ENCODE data around the gene MAPKAPK3.
A peak's percentile ranks its signal among the peaks of the same experiment; 100 is the strongest.

MAPKAPK3 gene

DNA sequence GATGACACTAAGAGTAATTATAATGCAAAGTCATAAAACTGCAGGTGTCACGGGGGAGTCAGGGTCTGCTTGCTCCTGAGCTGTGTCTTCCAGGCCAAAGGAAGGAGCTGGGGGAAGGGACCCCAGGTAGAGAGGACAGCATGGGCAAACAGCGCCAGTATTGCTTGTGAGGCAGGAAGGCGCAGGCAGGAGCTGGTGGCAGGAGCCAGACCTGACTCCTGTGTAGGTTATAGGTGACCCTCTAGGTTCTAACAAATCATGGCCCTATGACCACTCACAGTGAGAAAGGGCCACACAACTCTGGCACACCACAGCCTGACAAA is 7.2 kb upstream of the MAPKAPK3 start:
- DNase-seq, result no peak

DNA sequence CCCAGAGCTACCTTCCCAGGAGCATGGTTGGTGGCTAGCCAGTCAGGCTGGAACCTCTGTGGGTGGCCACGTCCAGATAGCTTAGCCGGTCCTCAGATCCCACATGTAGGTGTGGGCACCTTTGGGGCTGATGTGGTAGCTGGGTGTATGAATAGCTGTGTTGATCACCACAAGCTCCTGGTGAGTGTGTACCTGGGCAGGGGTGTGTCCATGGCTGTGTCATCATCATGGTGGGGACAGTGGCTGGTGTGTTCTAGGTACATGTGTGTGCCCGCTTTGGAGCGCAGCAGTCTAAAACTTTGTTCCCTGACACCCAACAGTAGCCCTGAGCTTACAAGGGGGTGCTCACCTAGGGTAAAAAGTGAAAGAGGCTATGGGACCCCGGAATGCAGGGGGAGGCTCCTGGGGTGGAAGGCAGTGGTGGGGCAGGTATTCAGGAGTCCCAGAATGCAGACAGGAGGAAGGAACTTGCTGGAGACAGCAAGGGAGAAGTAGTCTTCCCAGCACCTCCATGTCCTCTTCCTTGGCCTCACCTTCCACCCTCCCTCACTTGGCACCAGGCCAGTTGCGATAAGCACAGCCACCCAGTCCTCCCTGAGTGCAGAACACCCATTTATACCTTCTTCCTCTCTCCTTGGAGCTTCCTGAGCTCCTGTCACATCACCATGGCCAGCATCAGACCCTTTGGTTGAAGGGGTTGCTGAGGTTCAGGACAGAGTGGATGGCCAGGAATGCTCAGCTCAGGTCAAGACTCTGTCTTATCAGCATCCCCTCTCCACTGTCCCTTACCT is 6.6 kb upstream of the MAPKAPK3 start:
- DNase-seq, result no peak

DNA sequence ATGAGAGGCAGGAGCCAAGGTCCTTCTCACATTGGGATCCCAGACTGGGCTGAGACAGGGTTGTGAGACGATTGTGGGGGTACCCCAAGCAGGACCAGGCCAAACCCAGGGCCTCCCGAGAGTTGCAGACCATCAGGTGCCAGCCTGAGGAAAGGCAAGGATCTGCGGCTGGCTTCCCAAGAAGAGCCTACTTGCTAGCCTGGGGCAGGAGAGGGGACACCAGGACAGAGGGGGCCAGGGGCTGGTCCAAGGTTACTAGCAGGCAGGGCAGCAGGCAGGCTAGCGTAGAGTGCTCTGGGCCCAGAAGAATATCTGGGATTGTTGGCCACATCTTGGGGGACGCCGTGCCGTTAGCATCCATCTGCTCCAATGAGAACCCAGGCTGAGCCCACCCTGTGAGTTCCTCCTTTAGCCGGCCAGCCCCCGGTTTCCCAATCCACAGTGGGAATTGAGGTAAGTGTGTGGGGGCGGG is 5.9 kb upstream of the MAPKAPK3 start:
- DNase-seq, result no peak

DNA sequence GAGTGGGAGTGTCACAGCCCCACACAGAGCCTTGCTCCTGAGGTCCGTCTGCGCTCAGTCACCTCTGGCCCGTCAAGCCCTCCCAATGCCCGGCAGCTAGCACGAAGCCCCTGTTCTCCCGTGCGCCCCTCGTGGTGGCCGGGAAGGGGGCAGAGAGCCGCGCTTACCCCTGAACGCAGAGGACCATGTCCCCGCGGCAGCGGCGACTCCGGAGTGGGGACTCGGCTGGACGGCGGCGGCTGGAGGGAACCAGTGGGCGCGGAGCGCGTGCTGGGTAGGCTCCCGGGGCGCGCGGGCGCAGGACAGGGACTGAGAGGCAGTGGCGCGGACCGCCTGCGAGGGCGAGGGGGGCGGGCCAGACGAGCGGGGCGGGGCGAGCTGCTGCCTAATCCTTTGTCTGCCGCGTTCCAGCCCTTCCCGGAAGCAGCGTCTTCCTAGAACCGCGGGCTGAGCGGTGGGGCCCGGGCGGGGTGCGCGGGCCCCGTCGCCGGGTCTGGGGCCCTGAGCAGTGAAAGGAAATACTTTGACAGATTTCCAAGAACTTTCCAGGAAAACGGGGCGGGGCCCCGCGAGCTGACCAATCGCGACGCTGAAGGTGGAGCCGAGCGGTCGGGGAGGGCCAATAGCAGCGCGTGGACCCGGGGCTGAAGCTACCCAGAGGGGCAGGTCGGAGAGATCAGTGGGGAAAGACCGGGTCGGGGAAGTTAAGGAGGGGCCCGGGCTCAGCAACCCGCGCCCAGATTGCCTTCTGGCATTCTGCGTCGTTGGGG is 5.3 kb upstream of the MAPKAPK3 start, which contains the start of gene CISH:
CISH (minus strand) TSS at position 311 of the 770 bp plus-strand sequence; CDS start at position 187, 124 bp downstream.
- DNase-seq, result peak; percentile 97

DNA sequence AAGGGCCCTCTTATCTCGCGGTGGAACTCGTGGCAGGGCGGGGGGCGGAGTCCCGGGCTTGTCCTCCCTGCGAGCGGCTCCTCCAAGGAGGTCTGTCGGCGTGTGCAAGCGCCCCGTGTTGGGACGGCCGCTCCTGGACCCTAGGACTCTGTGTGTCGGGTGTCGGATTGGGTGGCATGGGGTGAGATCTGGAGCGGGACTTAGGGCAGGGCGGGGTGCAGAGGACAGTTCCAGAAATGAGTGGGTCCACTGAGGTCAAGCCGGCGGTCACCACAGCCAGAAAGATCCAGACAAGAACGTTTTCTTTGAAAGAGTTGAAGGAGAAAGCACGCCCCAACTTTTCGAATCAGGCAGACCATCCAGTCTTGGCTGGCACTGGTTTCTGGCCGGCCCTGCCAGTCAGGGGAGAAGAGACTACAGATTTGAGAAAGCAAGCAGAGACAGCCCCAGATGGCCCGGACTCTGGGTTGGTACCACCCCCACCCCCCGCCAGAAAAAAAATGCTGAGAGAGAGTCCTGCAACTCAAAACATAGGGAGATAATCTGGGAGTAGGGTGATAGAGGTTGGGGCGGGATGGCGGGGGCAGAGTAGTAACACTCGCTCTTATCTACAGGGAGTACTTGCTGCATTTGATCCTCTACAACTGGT is 4.6 kb upstream of the MAPKAPK3 start:
- DNase-seq, result no peak

DNA sequence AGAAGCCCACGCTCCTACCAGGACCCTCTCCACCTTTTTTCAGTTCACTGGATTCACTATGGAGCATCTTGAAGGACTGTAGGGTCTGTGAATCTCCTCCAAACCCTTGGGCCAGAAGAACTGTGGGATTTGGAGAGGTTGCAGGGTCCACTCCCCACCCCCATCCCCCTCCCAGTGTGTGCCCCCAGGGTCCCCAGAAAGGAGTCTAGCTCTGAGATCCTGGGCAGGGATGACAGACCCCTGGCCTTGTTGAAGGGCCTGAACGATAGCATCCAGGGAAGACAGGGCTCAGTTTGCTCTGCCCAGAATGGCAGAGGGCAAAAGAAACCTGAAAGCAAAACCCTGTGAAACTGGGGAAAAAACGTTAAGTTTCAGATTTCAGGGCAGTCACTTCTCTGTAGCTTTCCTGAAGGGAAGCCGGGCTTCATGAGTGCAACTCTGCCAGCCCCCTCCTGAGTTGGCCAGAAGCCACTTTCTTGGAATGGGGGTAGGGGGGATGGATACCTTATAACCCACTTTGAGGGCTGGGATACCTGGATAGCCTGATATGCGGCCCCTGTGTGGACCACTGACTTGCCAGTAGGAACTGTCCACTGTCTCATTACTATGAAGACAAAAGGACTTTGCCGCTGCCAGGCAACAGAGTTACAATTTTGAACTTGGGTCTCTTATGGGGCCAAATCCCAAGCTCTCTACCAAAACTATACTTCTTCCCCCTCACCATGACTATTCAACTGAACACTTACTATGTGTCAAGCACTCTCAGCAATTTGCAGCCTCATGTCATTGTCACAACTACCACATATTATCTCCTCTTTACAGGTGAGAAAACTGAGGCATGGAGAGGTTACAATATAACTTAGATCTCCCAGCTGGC is 3.7 kb upstream of the MAPKAPK3 start:
- no peak for DNase-seq

DNA sequence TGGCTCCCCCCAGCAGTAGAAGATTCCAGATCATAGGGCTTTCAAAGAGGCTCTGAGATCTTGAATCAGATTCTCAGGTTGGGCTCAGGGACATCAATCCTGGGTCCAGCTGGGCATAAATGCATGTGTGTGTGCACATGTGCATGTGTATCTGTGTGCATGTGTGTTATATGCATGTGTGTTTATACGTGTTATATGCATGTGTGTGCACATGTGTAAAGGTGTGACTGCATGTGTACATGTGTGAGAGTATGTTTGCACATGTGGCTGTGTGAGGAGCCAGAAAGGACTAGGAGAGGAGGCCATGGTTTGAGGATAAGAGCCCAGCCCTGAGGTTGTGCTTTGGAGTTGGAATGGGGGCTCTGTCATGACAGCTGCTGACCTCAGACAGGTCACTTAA is 1.8 kb upstream of the MAPKAPK3 start:
- DNase-seq, result no peak

DNA sequence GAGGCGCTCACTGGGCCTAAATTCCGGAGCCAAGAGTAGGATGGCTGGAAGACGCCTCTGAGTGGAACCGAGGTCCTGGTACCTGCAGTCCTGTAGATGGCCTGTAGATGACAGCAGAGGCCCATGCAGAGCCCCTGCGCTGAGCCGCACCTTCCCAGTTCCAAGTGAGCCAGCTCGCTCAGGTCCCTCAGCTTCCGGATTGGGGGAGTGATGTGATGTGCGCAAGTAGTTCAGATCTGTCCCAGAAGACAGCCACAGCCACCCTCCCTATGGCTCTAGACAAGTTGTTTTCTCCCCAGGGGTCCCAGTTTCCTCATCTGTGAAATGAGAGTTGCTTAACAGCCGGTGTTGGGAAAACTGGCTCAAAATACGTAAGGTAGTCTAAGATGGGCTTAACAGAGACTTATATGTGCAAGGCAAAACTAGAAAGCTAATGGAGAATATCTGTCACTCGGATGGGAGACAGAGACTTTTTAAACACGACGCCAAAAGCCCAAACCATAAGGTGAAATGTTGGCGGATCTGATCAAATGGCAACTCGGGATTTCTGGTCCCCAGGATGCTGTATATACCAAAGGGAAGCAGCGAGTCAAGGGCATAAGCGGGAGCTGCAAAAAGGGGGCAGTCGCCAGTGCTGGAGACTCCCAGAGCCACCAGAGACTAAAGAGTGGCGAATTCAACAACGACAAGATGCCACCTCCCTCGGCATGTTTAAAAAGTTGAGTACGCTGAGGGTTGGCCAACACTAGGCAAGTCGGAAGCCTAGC is 765 bp upstream of the MAPKAPK3 start:
- peak; percentile 57 for DNase-seq

DNA sequence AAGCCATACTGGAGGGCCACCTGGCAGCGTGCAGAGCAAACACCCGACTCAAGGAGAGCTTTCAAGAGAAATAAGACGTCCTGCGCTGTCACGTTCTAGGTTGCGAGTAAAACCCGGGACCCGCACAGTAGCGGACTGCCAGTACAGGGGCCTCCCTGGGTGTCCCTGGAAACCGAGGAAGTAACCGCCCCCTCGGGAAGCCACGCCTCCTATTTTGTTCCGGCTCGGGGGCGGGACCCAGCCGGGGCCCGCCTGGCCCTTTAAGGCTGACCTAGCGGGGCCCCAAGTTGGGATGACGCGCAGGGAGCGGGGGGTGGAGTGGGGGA is 218 bp upstream of the MAPKAPK3 start:
- peak; percentile 87 for DNase-seq

DNA sequence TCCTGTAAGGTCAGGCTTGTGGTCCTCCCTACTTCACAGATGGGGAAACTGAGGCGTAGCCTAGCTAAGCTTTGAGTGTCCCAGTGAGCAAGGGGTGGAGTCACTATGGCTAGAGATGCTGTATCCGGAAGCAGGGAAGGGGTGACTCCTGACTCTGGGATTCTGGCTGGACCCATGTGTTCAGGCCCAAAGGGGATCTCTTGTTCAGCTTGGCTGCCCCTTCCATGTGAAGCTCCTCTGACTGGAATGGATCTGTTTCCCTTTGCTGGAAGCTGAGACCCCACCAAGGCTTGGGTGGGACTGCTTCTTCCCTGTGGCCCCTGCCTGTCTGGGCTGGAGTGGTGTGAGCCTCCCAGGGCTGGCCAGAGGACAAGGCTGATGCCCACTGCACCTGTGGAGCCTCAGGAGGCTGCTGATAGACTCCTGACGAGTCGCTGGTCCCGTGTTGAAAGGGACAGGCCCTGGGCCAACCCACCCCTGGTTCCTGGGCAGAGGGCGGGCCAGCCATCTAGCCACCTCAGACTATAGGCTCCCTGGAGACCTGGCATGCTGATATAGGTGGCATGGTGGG is 1.0 kb downstream of the MAPKAPK3 start:
- DNase-seq, result no peak

DNA sequence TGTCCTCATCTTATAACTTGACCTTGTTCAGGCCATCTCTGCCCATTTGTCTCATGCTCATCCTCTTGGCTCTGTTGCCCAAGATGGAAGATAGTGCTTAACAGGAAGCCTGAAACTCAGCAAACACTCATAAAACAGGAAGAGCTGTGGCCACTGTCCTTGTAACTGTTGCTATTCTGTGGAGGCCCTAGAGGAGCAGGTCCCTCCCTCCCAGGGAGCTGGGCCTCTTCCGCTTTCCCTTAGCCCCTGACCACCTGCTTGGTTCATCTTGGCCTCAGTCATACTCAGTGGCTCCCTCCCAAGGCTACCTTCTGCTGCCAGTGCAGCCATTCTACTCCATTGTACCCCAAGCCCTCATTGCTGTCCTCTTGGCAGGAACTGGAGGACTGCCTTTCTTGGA is 3.5 kb downstream of the MAPKAPK3 start:
- peak; percentile 96 for DNase-seq

DNA sequence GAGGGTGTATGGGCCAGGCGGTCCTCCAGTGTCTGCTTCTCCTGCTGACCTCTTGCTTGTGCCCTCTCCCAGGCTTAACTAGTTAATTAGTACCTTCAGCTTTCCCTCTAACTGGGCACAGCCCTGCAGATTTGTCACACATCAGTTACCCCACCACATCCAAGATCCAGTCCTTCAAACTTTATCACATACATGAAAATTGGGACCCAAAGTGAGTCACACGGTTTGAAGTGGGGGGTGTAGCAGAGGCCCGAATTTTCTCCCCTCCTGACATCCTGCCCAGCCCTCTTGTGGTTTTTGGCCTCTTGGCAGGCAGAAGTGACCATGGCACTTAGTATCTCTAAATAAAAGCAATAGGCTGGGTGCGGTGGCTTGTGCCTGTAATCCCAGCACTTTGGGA is 3.9 kb downstream of the MAPKAPK3 start:
- no peak for DNase-seq

DNA sequence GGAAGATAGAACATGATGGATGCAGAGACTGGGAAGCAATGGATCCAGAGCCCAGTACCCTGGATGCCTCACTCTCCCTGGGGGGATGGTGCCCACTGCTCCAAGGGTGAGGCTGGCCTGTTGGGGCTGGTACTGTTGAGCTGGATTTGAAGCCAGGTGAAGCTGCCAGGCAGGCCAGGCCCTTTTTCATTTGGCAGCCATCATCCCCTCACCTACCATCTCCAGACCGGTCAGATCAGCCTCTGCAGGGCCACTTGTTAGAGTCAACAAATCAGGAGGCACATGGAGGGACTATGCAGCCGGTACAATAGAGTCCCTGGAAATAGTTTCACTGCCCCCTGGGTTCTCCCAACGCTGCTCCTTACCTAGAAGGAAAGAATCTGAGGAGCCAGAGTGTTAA is 5.9 kb downstream of the MAPKAPK3 start:
- no peak for DNase-seq

DNA sequence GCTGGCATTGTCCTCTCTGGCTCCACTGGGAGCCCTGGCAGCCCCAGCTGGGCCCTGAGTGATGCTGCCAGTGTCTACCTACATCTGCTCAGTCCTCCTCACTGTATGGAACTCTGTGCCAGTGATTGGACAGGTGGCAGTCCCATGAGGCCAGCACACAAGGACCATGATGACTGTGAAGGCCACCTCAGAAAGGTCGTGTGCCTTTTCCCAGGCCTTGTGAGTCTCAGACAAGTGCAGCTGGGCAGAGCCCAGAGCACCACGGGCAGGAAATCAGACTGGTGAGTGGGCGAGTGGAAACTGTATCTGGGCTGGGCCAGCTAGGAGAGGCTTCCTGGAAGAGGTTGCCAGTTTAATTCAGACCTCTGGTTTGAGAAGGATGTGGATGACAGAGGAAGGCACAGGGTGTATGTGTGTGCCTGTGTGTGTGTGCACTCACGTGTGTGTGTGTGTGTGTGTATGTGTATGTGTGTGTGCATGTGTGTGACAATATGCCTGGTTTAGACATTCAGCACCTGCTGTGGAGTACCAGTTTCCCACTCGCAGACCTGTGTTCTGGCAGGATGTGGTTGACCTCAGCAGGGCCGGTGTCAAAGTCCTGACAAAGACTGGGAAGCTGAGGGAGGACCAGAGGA is 7.0 kb downstream of the MAPKAPK3 start:
- peak; percentile 52 for DNase-seq

DNA sequence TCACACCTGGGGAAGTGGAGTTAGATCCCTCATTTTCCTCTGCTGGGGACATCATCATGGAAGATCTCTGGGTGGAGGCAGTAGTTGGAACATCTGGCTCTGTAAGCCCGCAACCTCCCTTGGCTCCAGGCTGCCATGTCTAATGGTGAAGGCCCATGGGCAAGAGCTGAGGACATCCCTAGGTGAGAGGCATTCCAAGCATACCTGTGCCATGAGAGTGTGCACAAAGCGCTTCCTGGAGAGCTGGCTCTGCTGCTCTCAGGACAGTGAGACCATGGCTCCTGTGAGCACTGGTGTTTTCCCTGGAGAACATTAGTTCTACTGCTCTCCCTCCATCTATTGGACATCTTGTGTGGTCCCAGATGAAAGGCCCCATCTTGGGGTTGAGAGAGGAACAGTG is 7.7 kb downstream of the MAPKAPK3 start:
- DNase-seq, result no peak

DNA sequence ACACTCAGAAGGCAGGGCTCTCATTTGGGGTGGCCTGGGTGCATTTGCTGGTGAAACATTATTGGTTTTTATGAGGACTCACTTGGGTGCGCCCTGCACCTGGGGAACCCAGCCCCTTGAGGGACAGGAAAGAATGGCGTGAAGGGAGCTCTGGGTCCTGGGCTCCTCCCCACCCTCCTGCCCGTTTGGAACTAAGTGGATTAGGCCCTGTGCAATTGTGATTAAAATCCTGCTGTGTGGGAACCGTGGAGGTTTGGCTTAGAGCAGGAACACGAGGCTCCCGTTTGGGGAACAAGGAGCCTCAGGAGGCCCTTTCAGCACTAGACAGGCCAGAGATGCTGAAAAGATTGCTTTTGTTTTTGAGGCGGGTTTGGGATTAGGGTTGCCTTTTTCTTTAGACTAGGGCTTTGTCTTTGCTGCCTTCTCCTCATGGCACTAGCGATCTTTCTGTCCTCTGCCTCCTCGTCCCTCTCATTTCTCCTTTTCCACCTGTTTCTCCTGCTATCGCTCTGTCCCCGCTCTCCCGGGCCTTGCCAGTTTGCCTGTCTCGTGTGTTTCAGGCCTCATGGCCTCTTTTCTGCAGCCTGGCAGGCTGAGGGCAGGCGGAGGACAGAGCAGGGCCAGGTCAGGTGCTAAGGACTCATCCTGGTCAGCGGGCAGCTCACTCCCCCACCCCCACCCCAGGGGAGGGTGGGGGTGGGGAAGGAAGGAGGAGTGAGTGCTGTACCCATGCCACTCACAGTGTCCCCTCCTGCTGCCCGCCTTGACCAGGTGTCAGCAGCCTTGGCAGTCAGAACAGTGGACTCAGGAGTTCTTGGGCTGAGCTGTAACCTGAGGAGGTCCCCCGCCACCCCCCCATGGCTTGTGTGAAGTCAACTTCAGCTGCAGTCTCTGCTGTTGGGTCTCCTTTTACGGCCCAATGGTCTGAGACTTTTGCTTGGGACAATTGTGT is 8.6 kb downstream of the MAPKAPK3 start:
- no peak for DNase-seq

DNA sequence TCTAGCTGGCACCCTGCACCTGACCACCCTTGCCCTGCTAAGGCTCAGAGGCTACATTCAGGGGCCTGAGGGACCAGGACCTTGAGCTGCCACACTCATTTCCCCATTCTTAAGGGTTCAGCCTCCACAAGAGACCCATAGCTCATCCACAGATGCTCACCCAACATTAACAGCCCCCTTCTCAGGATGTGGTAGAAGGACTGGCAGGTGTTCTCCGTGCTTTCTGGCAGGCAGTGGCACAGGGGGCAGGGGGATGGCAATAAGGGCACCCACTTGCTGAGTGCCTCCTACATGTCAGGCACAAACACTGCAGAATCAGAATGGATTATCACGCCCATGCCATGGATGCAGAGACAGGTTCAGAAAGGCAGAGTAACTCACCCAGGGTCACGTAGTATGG is 9.4 kb downstream of the MAPKAPK3 start:
- no peak for DNase-seq

DNA sequence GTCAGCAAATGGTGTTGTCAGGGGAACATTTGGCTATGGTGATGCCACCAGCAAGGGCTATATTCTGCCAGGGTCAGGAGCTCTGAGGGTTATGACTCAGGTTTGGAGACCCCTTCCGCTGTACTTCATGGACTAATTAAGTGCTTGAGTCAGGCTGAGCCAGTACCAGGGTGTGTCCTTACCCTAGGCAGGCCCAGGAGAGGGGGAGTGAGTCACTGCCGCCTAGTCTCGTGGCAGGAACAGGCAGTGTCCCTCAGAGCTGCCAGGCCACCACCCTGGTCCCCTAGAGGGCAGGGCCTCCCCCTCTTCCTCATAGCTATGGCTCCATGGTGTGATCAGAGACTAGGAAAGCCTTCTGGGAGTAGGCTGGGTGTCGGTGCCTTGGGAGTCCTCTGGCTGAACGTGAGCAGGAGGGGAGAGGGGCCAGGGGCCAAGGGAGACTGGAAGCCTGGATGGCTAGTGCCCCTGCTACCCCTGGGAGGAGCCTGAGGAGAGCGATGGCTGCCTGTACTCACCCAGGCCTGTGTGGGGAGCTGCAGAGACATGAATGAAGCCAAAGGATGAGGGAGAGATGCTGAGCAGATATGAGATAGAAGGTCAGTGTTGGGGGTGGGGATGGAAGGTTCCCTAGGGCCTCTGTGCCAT is 10.6 kb downstream of the MAPKAPK3 start:
- no peak for DNase-seq

DNA sequence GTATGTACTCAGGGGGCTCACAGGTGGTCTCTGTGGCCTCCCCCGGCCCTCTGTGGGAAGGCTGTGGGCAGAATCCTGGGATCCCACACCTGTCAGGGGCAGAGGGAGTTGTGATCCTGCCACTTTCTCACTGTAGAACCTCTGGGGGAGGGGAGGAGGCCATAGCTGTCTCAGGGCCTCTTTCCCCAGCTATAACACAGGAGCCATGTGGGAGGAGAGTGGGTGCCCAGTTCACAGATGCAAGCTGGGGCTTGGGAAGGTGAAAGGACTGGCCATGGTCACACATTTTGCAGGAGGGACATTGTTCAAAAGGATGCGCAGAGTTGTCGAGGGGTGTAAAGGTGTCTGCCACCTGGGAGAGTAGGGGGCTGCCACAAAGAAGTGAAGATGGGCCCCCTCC is 11.7 kb downstream of the MAPKAPK3 start:
- DNase-seq, result no peak

DNA sequence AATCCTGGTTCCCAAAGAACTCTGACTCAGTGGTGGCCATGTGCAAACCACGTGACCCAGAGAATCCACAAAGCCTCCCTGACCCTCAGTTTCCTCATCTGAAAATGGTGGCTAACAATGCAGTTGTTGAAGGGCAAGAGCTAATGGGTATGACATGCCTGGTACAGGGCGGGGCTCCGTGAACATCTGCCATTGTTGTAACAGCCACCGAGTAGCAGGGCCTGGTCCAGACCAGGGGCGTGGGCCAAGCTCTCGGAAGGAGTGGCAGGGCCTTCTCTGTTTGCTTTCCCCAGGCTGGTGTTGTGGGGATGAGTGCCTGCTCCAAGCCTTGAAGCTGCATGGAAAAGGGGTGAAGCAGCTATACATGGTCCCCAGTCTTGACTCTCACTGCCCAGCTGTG is 13.4 kb downstream of the MAPKAPK3 start:
- no peak for DNase-seq

Measured in GF-D8 (cell line).